NCI-H748 (cell line): ENCODE measurements around the gene CTAGE8.
"Not testable (repeated sequence)": the region's sequence is repeated elsewhere in the genome, so short reads cannot be mapped to it uniquely, and the experiment has no call there.

Experiments
- DNase-seq: peaks from one replicate; lab custom pipeline; 2025; ENCODE audit not compliant: unreplicated experiment; lab: John Stamatoyannopoulos, UW

The CTAGE8 gene

GRCh38 chr7:144259067-144259466 lies 10.0 kb downstream of the CTAGE8 start:
- not testable (repeated sequence) for DNase-seq

- no peak for DNase-seq
Measured at GRCh38 chr7:144256112-144256511, 13.0 kb downstream of the CTAGE8 start.

GRCh38 chr7:144255471-144255897 lies 13.6 kb downstream of the CTAGE8 start:
- no peak for DNase-seq

GRCh38 chr7:144252307-144252706 lies 16.8 kb downstream of the CTAGE8 start:
- not testable (repeated sequence) for DNase-seq

- DNase-seq: not testable (repeated sequence)
Measured at GRCh38 chr7:144247674-144248330, 21.3 kb downstream of the CTAGE8 start.

- not testable (repeated sequence) for DNase-seq
Measured at GRCh38 chr7:144246967-144247366, 22.1 kb downstream of the CTAGE8 start.

GRCh38 chr7:144245372-144245771 lies 23.7 kb downstream of the CTAGE8 start:
- DNase-seq: not testable (repeated sequence)

GRCh38 chr7:144239365-144239764 lies 29.7 kb downstream of the CTAGE8 start, which contains the start of gene OR2A42:
Gene OR2A42, minus strand, starts transcription at chr7:144239605. Its CDS starts 6,762 bp downstream, at chr7:144232843.
- not testable (repeated sequence) for DNase-seq

- DNase-seq: not testable (repeated sequence)
Measured at GRCh38 chr7:144238530-144239082, 30.5 kb downstream of the CTAGE8 start.

- DNase-seq: not testable (repeated sequence)
Measured at GRCh38 chr7:144233039-144233438, 36.0 kb downstream of the CTAGE8 start.

GRCh38 chr7:144231027-144231426 lies 38.1 kb downstream of the CTAGE8 start:
- DNase-seq: not testable (repeated sequence)

GRCh38 chr7:144228810-144229209 lies 40.3 kb downstream of the CTAGE8 start:
- DNase-seq: not testable (repeated sequence)

- not testable (repeated sequence) for DNase-seq
Measured at GRCh38 chr7:144226866-144227265, 42.2 kb downstream of the CTAGE8 start.

GRCh38 chr7:144223675-144224074 lies 45.4 kb downstream of the CTAGE8 start:
- not testable (repeated sequence) for DNase-seq

GRCh38 chr7:144220531-144220930 lies 48.6 kb downstream of the CTAGE8 start:
- not testable (repeated sequence) for DNase-seq

- DNase-seq: not testable (repeated sequence)
Measured at GRCh38 chr7:144219149-144219548, 49.9 kb downstream of the CTAGE8 start.

GRCh38 chr7:144218581-144218980 lies 50.5 kb downstream of the CTAGE8 start:
- DNase-seq: not testable (repeated sequence)

GRCh38 chr7:144217200-144217599 lies 51.9 kb downstream of the CTAGE8 start:
- not testable (repeated sequence) for DNase-seq
